Measurements from ENCODE around the gene LRP1B.

Gene LRP1B

GRCh38 chr2:140242889-140243288 lies 1887.9 kb downstream of the LRP1B start:
- DNase-seq: no peak
- no peaks in the 10 kb centered on the region for H3K27me3 ChIP-seq
- TF ChIP-seq, protein P1, sequence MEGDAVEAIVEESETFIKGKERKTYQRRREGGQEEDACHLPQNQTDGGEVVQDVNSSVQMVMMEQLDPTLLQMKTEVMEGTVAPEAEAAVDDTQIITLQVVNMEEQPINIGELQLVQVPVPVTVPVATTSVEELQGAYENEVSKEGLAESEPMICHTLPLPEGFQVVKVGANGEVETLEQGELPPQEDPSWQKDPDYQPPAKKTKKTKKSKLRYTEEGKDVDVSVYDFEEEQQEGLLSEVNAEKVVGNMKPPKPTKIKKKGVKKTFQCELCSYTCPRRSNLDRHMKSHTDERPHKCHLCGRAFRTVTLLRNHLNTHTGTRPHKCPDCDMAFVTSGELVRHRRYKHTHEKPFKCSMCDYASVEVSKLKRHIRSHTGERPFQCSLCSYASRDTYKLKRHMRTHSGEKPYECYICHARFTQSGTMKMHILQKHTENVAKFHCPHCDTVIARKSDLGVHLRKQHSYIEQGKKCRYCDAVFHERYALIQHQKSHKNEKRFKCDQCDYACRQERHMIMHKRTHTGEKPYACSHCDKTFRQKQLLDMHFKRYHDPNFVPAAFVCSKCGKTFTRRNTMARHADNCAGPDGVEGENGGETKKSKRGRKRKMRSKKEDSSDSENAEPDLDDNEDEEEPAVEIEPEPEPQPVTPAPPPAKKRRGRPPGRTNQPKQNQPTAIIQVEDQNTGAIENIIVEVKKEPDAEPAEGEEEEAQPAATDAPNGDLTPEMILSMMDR (IDR thresholded peaks at IDR 0.05; ENCODE audit: low read depth, low read length): 0 out of 2 replicates have a peak, but pooled peaks have one; percentile 14

GRCh38 chr2:140234116-140234515 lies 1896.7 kb downstream of the LRP1B start:
- Histone ChIP-seq H3K27me3 (no peaks in the 10 kb centered on the region), H3K9me3 (no peaks in the 10 kb centered on the region), H3K36me3 (no peaks in the 10 kb centered on the region), H3K4me1 (no peaks in the 10 kb centered on the region), H3K4me3 (ENCODE audit: low read depth, low read length) (no peak overlapping the region)
- DNase-seq: no peak
- TF ChIP-seq, protein P1 (IDR thresholded peaks at IDR 0.05; ENCODE audit: low read depth, low read length): no peak

More at GRCh38 chr2:140242889-140243288, 1887.9 kb downstream of the LRP1B start:
- H3K9me3 ChIP-seq: no peaks in the 10 kb centered on the region
- no peak overlapping the region for H3K4me3 ChIP-seq (ENCODE audit: low read depth, low read length)
- no peaks in the 10 kb centered on the region for H3K4me1 ChIP-seq
- H3K36me3 ChIP-seq: no peaks in the 10 kb centered on the region

GRCh38 chr2:140210963-140211362 lies 1919.9 kb downstream of the LRP1B start:
- TF ChIP-seq, protein P1 (IDR thresholded peaks at IDR 0.05; ENCODE audit: low read depth, low read length): no peak
- no peak for DNase-seq
- no peaks in the 10 kb centered on the region for H3K27me3 ChIP-seq
- no peaks in the 10 kb centered on the region for H3K36me3 ChIP-seq
- no peak overlapping the region for H3K4me3 ChIP-seq (ENCODE audit: low read depth, low read length)
- H3K4me1 ChIP-seq: no peaks in the 10 kb centered on the region
- no peaks in the 10 kb centered on the region for H3K9me3 ChIP-seq

- no peaks in the 10 kb centered on the region for H3K36me3 ChIP-seq
- no peaks in the 10 kb centered on the region for H3K4me1 ChIP-seq
- H3K4me3 ChIP-seq (ENCODE audit: low read depth, low read length): no peak overlapping the region
- no peaks in the 10 kb centered on the region for H3K27me3 ChIP-seq
- H3K9me3 ChIP-seq: no peaks in the 10 kb centered on the region
- TF ChIP-seq, protein P1 (IDR thresholded peaks at IDR 0.05; ENCODE audit: low read depth, low read length): no peak
- no peak for DNase-seq
Measured at GRCh38 chr2:140205093-140205492, 1925.7 kb downstream of the LRP1B start.

- no peaks in the 10 kb centered on the region for H3K4me1 ChIP-seq
- no peak for DNase-seq
- no peaks in the 10 kb centered on the region for H3K36me3 ChIP-seq
- TF ChIP-seq, protein P1 (IDR thresholded peaks at IDR 0.05; ENCODE audit: low read depth, low read length): no peak
- H3K4me3 ChIP-seq (ENCODE audit: low read depth, low read length): no peak overlapping the region
- H3K27me3 ChIP-seq: no peaks in the 10 kb centered on the region
- no peaks in the 10 kb centered on the region for H3K9me3 ChIP-seq
Measured at GRCh38 chr2:140203347-140203746, 1927.5 kb downstream of the LRP1B start.

DNA sequence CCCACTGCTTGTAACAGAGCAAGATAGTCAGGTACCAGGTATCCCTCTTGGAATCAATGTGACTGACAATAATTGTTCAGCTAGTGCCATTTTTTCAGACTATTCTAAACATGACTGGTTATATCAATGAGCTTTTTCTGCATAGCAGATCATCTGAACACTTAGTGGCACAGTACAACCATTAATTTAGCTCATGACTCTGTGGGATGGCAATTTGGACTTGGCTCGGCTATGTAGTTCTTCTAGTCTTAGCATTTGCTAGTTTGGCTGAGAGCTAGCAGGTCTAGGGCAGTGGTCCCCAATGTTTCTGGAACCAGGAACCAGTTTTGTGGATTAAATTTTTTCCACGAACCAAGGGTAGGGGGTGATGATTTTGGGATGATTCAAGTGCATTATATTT lies 1929.2 kb downstream of the LRP1B start:
- Histone ChIP-seq H3K36me3 (no peaks in the 10 kb centered on the region), H3K27me3 (no peaks in the 10 kb centered on the region), H3K4me1 (no peaks in the 10 kb centered on the region), H3K9me3 (no peaks in the 10 kb centered on the region), H3K4me3 (ENCODE audit: low read depth, low read length) (no peak overlapping the region)
- no peak for DNase-seq
- TF ChIP-seq, protein P1 (IDR thresholded peaks at IDR 0.05; ENCODE audit: low read depth, low read length): no peak
